Neuronal stem cell (in vitro differentiated cells): Measurements from ENCODE around the gene ZNF236.

Source experiments
- DNase-seq: peaks from one replicate; pipeline ENCODE4 v3.0.0-alpha.2; 2013; ENCODE audit warnings: low spot score
- H2AFZ ChIP-seq: one replicate; pipeline ENCODE4 v1.6.1; 2013; ENCODE audit warnings: mild to moderate bottlenecking, low read length, inconsistent platforms
- H2AK5ac ChIP-seq: 2 replicates; pipeline ENCODE4 v1.6.1; 2013; ENCODE audit warnings: low read depth, mild to moderate bottlenecking, inconsistent platforms, low read length, moderate library complexity, mixed read lengths
- H2BK120ac ChIP-seq: 2 replicates; pipeline ENCODE4 v1.6.1; 2013; ENCODE audit warnings: low read depth, mild to moderate bottlenecking, inconsistent platforms, low read length, moderate library complexity, mixed read lengths
- H2BK12ac ChIP-seq: one replicate; pipeline ENCODE4 v1.6.1; 2013; ENCODE audit warnings: low read length, inconsistent platforms
- H2BK15ac ChIP-seq: 2 replicates; pipeline ENCODE4 v1.6.1; 2013; ENCODE audit warnings: mild to moderate bottlenecking, low read length, inconsistent platforms, mixed read lengths
- H2BK5ac ChIP-seq: one replicate; pipeline ENCODE4 v1.6.1; 2013; ENCODE audit warnings: inconsistent platforms, mild to moderate bottlenecking, low read length, moderate library complexity
- H3K14ac ChIP-seq: one replicate; pipeline ENCODE4 v1.6.1; 2013; ENCODE audit warnings: low read length, inconsistent platforms
- H3K18ac ChIP-seq: 2 replicates; pipeline ENCODE4 v1.6.1; 2013; ENCODE audit warnings: low read length, inconsistent platforms
- H3K23ac ChIP-seq: 2 replicates; pipeline ENCODE4 v1.6.1; 2013; ENCODE audit warnings: low read depth, mild to moderate bottlenecking, mixed read lengths, low read length, inconsistent platforms; ENCODE audit not compliant: poor library complexity
- H3K27ac ChIP-seq: replicated peaks from 3 replicates; pipeline ENCODE4 v1.5.1; 2013; ENCODE audit warnings: low read length, inconsistent platforms
- H3K27me3 ChIP-seq, 3 experiments: 2 replicates each; pipeline ENCODE4 v1.6.1; 2013; ENCODE audit warnings: low read length in 3 of 3, mild to moderate bottlenecking in 2 of 3, inconsistent platforms in 1 of 3, low read depth in 1 of 3, mixed read lengths in 1 of 3, moderate library complexity in 1 of 3; ENCODE audit not compliant: control insufficient read depth in 3 of 3, insufficient read depth in 3 of 3
- H3K36me3 ChIP-seq, 2 donors: replicated peaks in 1 of 2; 2 replicates each; pipeline ENCODE4 v1.6.1; 2013; ENCODE audit warnings: low read length in 2 of 2; ENCODE audit not compliant: control insufficient read depth in 2 of 2, insufficient read depth in 2 of 2
- H3K4ac ChIP-seq: 2 replicates; pipeline ENCODE4 v1.6.1; 2013; ENCODE audit warnings: inconsistent platforms, mild to moderate bottlenecking, low read length, moderate library complexity
- H3K4me1 ChIP-seq, 2 donors: 1 replicate in 1 of 2; 2 replicates in 1 of 2; pipeline ENCODE4 v1.6.1; 2013; ENCODE audit warnings: low read length in 2 of 2, low read depth in 1 of 2; ENCODE audit not compliant: control insufficient read depth in 2 of 2, insufficient read depth in 1 of 2
- H3K4me2 ChIP-seq: one replicate; pipeline ENCODE4 v1.6.1; 2013; ENCODE audit warnings: mild to moderate bottlenecking, low read length, inconsistent platforms; ENCODE audit not compliant: insufficient read depth, poor library complexity, severe bottlenecking
- H3K4me3 ChIP-seq, 2 donors: 2 replicates each; pipeline ENCODE4 v1.5.1; 2013; ENCODE audit warnings: low read length in 2 of 2, mild to moderate bottlenecking in 2 of 2, inconsistent platforms in 1 of 2, moderate library complexity in 1 of 2
- H3K79me1 ChIP-seq: one replicate; pipeline ENCODE4 v1.6.1; 2013; ENCODE audit warnings: low read depth, mild to moderate bottlenecking, inconsistent platforms, low read length, moderate library complexity
- H3K9ac ChIP-seq: one replicate; pipeline ENCODE4 v1.6.1; 2013; ENCODE audit warnings: mild to moderate bottlenecking, low read depth, low read length, inconsistent platforms; ENCODE audit not compliant: poor library complexity
- H3K9me3 ChIP-seq, 2 donors: replicated peaks in 1 of 2; 2 replicates each; pipeline versions ENCODE3 to v1.6.1; 2013; ENCODE audit warnings: low read length in 2 of 2, mild to moderate bottlenecking in 2 of 2, inconsistent platforms in 1 of 2, low read depth in 1 of 2, mixed read lengths in 1 of 2, moderate library complexity in 1 of 2; ENCODE audit not compliant: control insufficient read depth in 2 of 2, insufficient read depth in 1 of 2
- H4K8ac ChIP-seq: one replicate; pipeline ENCODE4 v1.6.1; 2013; ENCODE audit warnings: low read depth, mild to moderate bottlenecking, inconsistent platforms, low read length, moderate library complexity
- H4K91ac ChIP-seq: one replicate; pipeline ENCODE4 v1.6.1; 2013; ENCODE audit warnings: low read length, low read depth, mild to moderate bottlenecking, inconsistent platforms; ENCODE audit not compliant: poor library complexity
- WGBS, 2 donors: extraction: QIAGEN DNeasy Blood & Tissue Kit; methylation state at CpG; one replicate each; pipeline ENCODE4 v1.1.7; 2013; ENCODE audit warnings: missing lambda C conversion rate in 2 of 2, mixed read lengths in 1 of 2; ENCODE audit not compliant: insufficient read length in 2 of 2, insufficient replicate concordance in 1 of 2; ENCODE audit errors: extremely low coverage in 2 of 2; 5-methylcytosine and 5-hydroxymethylcytosine counted together

The ZNF236 gene

GRCh38 chr18:76785872-76786271 lies 36.5 kb upstream of the ZNF236 start:
- Histone ChIP-seq H2AK5ac (no peak overlapping the region), H4K8ac (no peak overlapping the region)
- whole genome bisulfite sequencing, 2 donors = no CpG with 5 or more reads among the region's 6 CpGs

GRCh38 chr18:76788571-76789317 lies 33.6 kb upstream of the ZNF236 start:
- peak overlapping the region; percentile 54 for H3K18ac ChIP-seq
- no peak for DNase-seq
- H3K9me3 ChIP-seq = peaks cover 5 to 10% of the 10 kb centered on the region in 2 donors
- no peak overlapping the region for H2BK12ac ChIP-seq
- no peak overlapping the region for H3K27ac ChIP-seq
- H2AK5ac ChIP-seq = no peak overlapping the region
- H3K4me2 ChIP-seq = no peak overlapping the region
- no peak overlapping the region for H3K14ac ChIP-seq
- H3K4ac ChIP-seq = no peak overlapping the region
- no peaks in the 10 kb centered on the region for H3K79me1 ChIP-seq
- no peak overlapping the region for H4K91ac ChIP-seq
- H3K36me3 ChIP-seq = no peaks in the 10 kb centered on the region
- no peak overlapping the region for H2BK5ac ChIP-seq
- H3K23ac ChIP-seq = no peak overlapping the region
- no peak overlapping the region for H3K9ac ChIP-seq
- peak overlapping the region in 1 of 2 donors; percentile 51 for H3K4me3 ChIP-seq
- no peaks in the 10 kb centered on the region for H3K4me1 ChIP-seq
- H2AFZ ChIP-seq = no peak overlapping the region
- H2BK15ac ChIP-seq = no peak overlapping the region
- no peak overlapping the region for H4K8ac ChIP-seq
- no peak overlapping the region for H2BK120ac ChIP-seq
- no CpG with 5 or more reads among the region's 36 CpGs for WGBS, 2 donors
- H3K27me3 ChIP-seq = no peaks in the 10 kb centered on the region

More at GRCh38 chr18:76785872-76786271, 36.5 kb upstream of the ZNF236 start:
- H4K91ac ChIP-seq = no peak overlapping the region
- no peak overlapping the region for H3K4ac ChIP-seq
- no peak overlapping the region for H2BK15ac ChIP-seq
- no peak overlapping the region for H3K4me3 ChIP-seq
- H3K79me1 ChIP-seq = no peaks in the 10 kb centered on the region
- H3K9ac ChIP-seq = no peak overlapping the region
- no peak overlapping the region for H3K23ac ChIP-seq
- no peak overlapping the region for H3K14ac ChIP-seq
- H2BK12ac ChIP-seq = no peak overlapping the region
- no peaks in the 10 kb centered on the region for H3K4me1 ChIP-seq
- no peaks in the 10 kb centered on the region for H3K27me3 ChIP-seq
- H3K4me2 ChIP-seq = no peak overlapping the region
- DNase-seq = no peak
- H3K18ac ChIP-seq = no peak overlapping the region
- H3K9me3 ChIP-seq = peaks cover 0 to 2% of the 10 kb centered on the region in 2 donors
- H2BK120ac ChIP-seq = no peak overlapping the region
- H2AFZ ChIP-seq = no peak overlapping the region
- H3K36me3 ChIP-seq = no peaks in the 10 kb centered on the region
- H3K27ac ChIP-seq = no peak overlapping the region
- H2BK5ac ChIP-seq = no peak overlapping the region

- Histone ChIP-seq H3K4ac (no peak overlapping the region), H3K9ac (no peak overlapping the region), H2AFZ (no peak overlapping the region), H2BK15ac (no peak overlapping the region), H3K4me2 (no peak overlapping the region), H2BK12ac (no peak overlapping the region), H3K36me3 (no peaks in the 10 kb centered on the region), H3K23ac (no peak overlapping the region), H3K18ac (no peak overlapping the region), H4K8ac (no peak overlapping the region), H2BK5ac (no peak overlapping the region), H2BK120ac (no peak overlapping the region), H2AK5ac (no peak overlapping the region), H3K4me3 (no peak overlapping the region), H3K14ac (no peak overlapping the region), H3K27ac (no peak overlapping the region), H3K27me3 (no peaks in the 10 kb centered on the region), H4K91ac (no peak overlapping the region), H3K9me3 (peaks cover 5 to 8% of the 10 kb centered on the region in 2 donors), H3K79me1 (no peaks in the 10 kb centered on the region), H3K4me1 (no peaks in the 10 kb centered on the region)
- no peak for DNase-seq
- no CpG with 5 or more reads among the region's 12 CpGs for WGBS, 2 donors
Measured at GRCh38 chr18:76791106-76791505, 31.3 kb upstream of the ZNF236 start.

- no peak overlapping the region for H3K4ac ChIP-seq
- H3K4me3 ChIP-seq = no peak overlapping the region
- peaks cover 5 to 8% of the 10 kb centered on the region in 2 donors for H3K9me3 ChIP-seq
- H3K23ac ChIP-seq = no peak overlapping the region
- DNase-seq = no peak
- H2AFZ ChIP-seq = no peak overlapping the region
- no peak overlapping the region for H2BK5ac ChIP-seq
- no peak overlapping the region for H3K9ac ChIP-seq
- no peak overlapping the region for H3K4me2 ChIP-seq
- no peak overlapping the region for H3K18ac ChIP-seq
- H2BK120ac ChIP-seq = no peak overlapping the region
- no peaks in the 10 kb centered on the region for H3K4me1 ChIP-seq
- H2AK5ac ChIP-seq = no peak overlapping the region
- H2BK15ac ChIP-seq = no peak overlapping the region
- H3K27me3 ChIP-seq = no peaks in the 10 kb centered on the region
- no peaks in the 10 kb centered on the region for H3K36me3 ChIP-seq
- H4K8ac ChIP-seq = no peak overlapping the region
- H3K14ac ChIP-seq = no peak overlapping the region
- H2BK12ac ChIP-seq = no peak overlapping the region
- H3K27ac ChIP-seq = no peak overlapping the region
- H3K79me1 ChIP-seq = no peaks in the 10 kb centered on the region
- H4K91ac ChIP-seq = no peak overlapping the region
- no CpG with 5 or more reads among the region's 5 CpGs for WGBS, 2 donors
Measured at GRCh38 chr18:76791642-76792041, 30.7 kb upstream of the ZNF236 start.
